GM12878 (cell line): ENCODE data around the gene ZNF766. TPM values are rescaled to one million over a fixed set of nuclear protein-coding genes. Genes with fewer than 3 reads are reported as not detected.

ENCODE experiments used
- ATAC-seq: fragments of 200-7000 bp; cut with Tn5 transposase; 3 replicates; pipeline ENCODE4 v1.9.1; 2020; ENCODE audit warnings: mild to moderate bottlenecking, moderate library complexity
- BruUV-seq: library from RNA; stranded (reverse); fragments of 400-500 nt; replicated peaks from 2 replicates; lab custom pipeline; 2021; lab: Mats Ljungman, UMichigan
- CTCF ChIA-PET: fragments of 300-600 bp; sonication (Branson Sonifier 250); formaldehyde crosslinking; extraction: SDS; loops from one replicate; lab custom pipeline; 2021; ENCODE audit warnings: inconsistent platforms; lab: Yijun Ruan, JAX
- POLR2A ChIA-PET: fragments of 350-600 bp; formaldehyde crosslinking; extraction: SDS; loops from one replicate; lab custom pipeline; 2021; ENCODE audit warnings: inconsistent platforms; lab: Charles Lee
- RAD21 ChIA-PET: fragments of 300-600 bp; sonication (Branson Sonifier 250); formaldehyde crosslinking; loops from one replicate; lab custom pipeline; 2023; ENCODE audit warnings: antibody characterized with exemption; ENCODE audit not compliant: unreplicated experiment; lab: Charles Lee
- SMC1A ChIA-PET: fragments of 300-600 bp; sonication (Branson Sonifier 250); formaldehyde crosslinking; loops from one replicate; lab custom pipeline; 2023; ENCODE audit not compliant: unreplicated experiment, uncharacterized antibody; lab: Charles Lee
- DNase-seq: peaks from one replicate; pipeline ENCODE4 v3.0.0-alpha.2; 2011; ENCODE audit warnings: low read depth, low spot score
- FAIRE-seq: peaks from 3 replicates; lab custom pipeline; 2011; peaks lifted over from hg19 to GRCh38; lab: Jason Lieb, UNC
- H2AFZ ChIP-seq: 2 replicates; pipeline ENCODE4 v1.6.0; 2011; ENCODE audit warnings: low read depth, low read length, control low read depth; ENCODE audit not compliant: control insufficient read depth
- H3K27ac ChIP-seq: 2 replicates; pipeline ENCODE4 v1.5.1; 2011; ENCODE audit warnings: control low read depth; ENCODE audit not compliant: control insufficient read depth, insufficient read depth
- H3K27me3 ChIP-seq, 2 experiments: replicated peaks in 1 of 2; 2 replicates each; pipeline versions ENCODE4 v1.6.0 to v1.6.1; 2011; ENCODE audit warnings: low read length in 1 of 2; ENCODE audit not compliant: control insufficient read depth in 2 of 2, insufficient read depth in 2 of 2
- H3K36me3 ChIP-seq, 2 experiments: 2 replicates each; pipeline ENCODE4 v1.5.1; 2011; ENCODE audit warnings: low read length in 1 of 2; ENCODE audit not compliant: control insufficient read depth in 2 of 2, insufficient read depth in 2 of 2
- H3K4me1 ChIP-seq: 2 replicates; pipeline ENCODE4 v1.6.1; 2011; ENCODE audit warnings: mild to moderate bottlenecking, low read length, moderate library complexity, mixed read lengths; ENCODE audit not compliant: control insufficient read depth, insufficient read depth
- H3K4me2 ChIP-seq: 2 replicates; pipeline ENCODE4 v1.6.0; 2011; ENCODE audit warnings: control low read depth; ENCODE audit not compliant: control insufficient read depth, insufficient read depth
- H3K4me3 ChIP-seq: fragments of 200-600 bp; sonication (generic); 2 replicates; pipeline ENCODE4 v1.5.1; 2016
- H3K79me2 ChIP-seq: 2 replicates; pipeline ENCODE4 v1.6.0; 2011; ENCODE audit warnings: low read length; ENCODE audit not compliant: control insufficient read depth, insufficient read depth
- H3K9ac ChIP-seq: 2 replicates; pipeline ENCODE4 v1.8.0; 2011; ENCODE audit warnings: low read length, control low read depth, mixed read lengths; ENCODE audit not compliant: control insufficient read depth, insufficient read depth
- H3K9me3 ChIP-seq: replicated peaks from 3 replicates; pipeline ENCODE4 v1.5.1; 2011; ENCODE audit warnings: mild to moderate bottlenecking, low read length; ENCODE audit not compliant: control insufficient read depth, insufficient read depth
- H4K20me1 ChIP-seq: 2 replicates; pipeline ENCODE4 v1.6.0; 2011; ENCODE audit not compliant: control insufficient read depth, insufficient read depth
- BACH1 ChIP-seq: fragments of 450-650 bp; IDR thresholded peaks from 2 replicates; pipeline ENCODE4 v1.6.1; 2017; ENCODE audit warnings: mild to moderate bottlenecking, borderline replicate concordance
- CHD2 ChIP-seq: IDR thresholded peaks from 2 replicates; pipeline ENCODE4 v1.6.1; 2011; ENCODE audit warnings: low read depth, low read length, improper control_type of control experiment, borderline replicate concordance
- ETV6 ChIP-seq, 2 experiments: fragments of 450-650 bp in 1 of 2; IDR thresholded peaks in 1 of 2; conservative IDR thresholded peaks in 1 of 2; 2 replicates each; pipeline ENCODE4 v1.6.1; 2014; ENCODE audit warnings: antibody characterized with exemption in 1 of 2, borderline replicate concordance in 1 of 2, low read depth in 1 of 2, mild to moderate bottlenecking in 1 of 2, moderate library complexity in 1 of 2
- HDAC2 ChIP-seq: fragments of 200-600 bp; sonication (generic); IDR thresholded peaks from 2 replicates; pipeline ENCODE4 v1.6.1; 2017
- HSF1 ChIP-seq: fragments of 150-350 bp; IDR thresholded peaks from 2 replicates; pipeline ENCODE4 v1.6.1; 2014; ENCODE audit warnings: mild to moderate bottlenecking, low read depth, low read length
- KAT2A ChIP-seq: conservative IDR thresholded peaks from 2 replicates; pipeline ENCODE4 v1.6.1; 2011; ENCODE audit warnings: low read depth, low read length; ENCODE audit not compliant: control insufficient read depth
- KLF5 ChIP-seq: fragments of 450-650 bp; IDR thresholded peaks from 2 replicates; pipeline ENCODE4 v1.6.1; 2014; ENCODE audit warnings: mild to moderate bottlenecking; ENCODE audit not compliant: partially characterized antibody
- NR2C2 ChIP-seq: IDR thresholded peaks from 2 replicates; pipeline ENCODE4 v1.6.1; 2011; ENCODE audit warnings: borderline replicate concordance, low read depth; ENCODE audit not compliant: control insufficient read depth, insufficient read length
- RELA ChIP-seq: fragments of 450-650 bp; IDR thresholded peaks from 2 replicates; pipeline ENCODE4 v1.8.0; 2014; ENCODE audit warnings: borderline replicate concordance; ENCODE audit not compliant: partially characterized antibody
- SMC3 ChIP-seq: IDR thresholded peaks from 2 replicates; pipeline ENCODE4 v1.6.1; 2011; ENCODE audit warnings: low read length, improper control_type of control experiment, borderline replicate concordance
- SREBF2 ChIP-seq: IDR thresholded peaks from 2 replicates; pipeline ENCODE4 v1.6.1; 2012; ENCODE audit warnings: mild to moderate bottlenecking, low read length
- WRNIP1 ChIP-seq: IDR thresholded peaks from 2 replicates; pipeline ENCODE4 v1.6.1; 2011; ENCODE audit warnings: low read depth, low read length, improper control_type of control experiment, borderline replicate concordance
- ZNF207 ChIP-seq: fragments of 450-650 bp; IDR thresholded peaks from 2 replicates; pipeline ENCODE4 v1.6.1; 2014; ENCODE audit warnings: antibody characterized with exemption, mild to moderate bottlenecking, borderline replicate concordance
- ZNF24 ChIP-seq: fragments of 450-650 bp; IDR thresholded peaks from 2 replicates; pipeline ENCODE4 v1.6.1; 2017; ENCODE audit warnings: antibody characterized with exemption, mild to moderate bottlenecking
- WGBS: methylation state at CpG from one replicate; pipeline ENCODE4 v1.1.6; 2016; ENCODE audit warnings: low lambda C conversion rate; ENCODE audit not compliant: insufficient replicate concordance, insufficient coverage; ENCODE audit errors: missing lambda C conversion rate; 5-methylcytosine and 5-hydroxymethylcytosine counted together
- in situ Hi-C: fragments of 300-500 bp; cut with MboI; formaldehyde crosslinking; loops from 9 replicates; pipeline ENCODE4 v1.14.3; 2018; ENCODE audit warnings: mixed read lengths
- intact Hi-C: fragments of 100-400 bp; cut with micrococcal nuclease; formaldehyde crosslinking; loops from one replicate; pipeline ENCODE4 v1.14.2; 2022; ENCODE audit not compliant: unreplicated experiment
- polyA plus RNA-seq, 11 experiments: library from polyadenylated mRNA; depleted of rRNA in 4 of 11; unstranded in 6 of 11; stranded (reverse) in 5 of 11; fragments of >200 nt; fragmentation: Nextera tagmentation in 4 of 11; fragmentation: Illumina TruSeq in 1 of 11; extraction: Ambion mirVana in 4 of 11; extraction: Trizol in 1 of 11; gene quantifications; 1 replicate in 1 of 11; 2 replicates in 10 of 11; pipeline versions ENCODE4 v1.2.1 to v1.2.3, GENCODE V29; 2011 to 2016; ENCODE audit warnings: inconsistent platforms in 2 of 11, missing spikeins in 2 of 11, low read depth in 1 of 11
- total RNA-seq, 4 experiments: library from RNA; depleted of rRNA in 3 of 4; stranded (reverse); fragments of >200 nt in 3 of 4; fragmentation: Illumina TruSeq in 1 of 4; extraction: Trizol in 1 of 4; gene quantifications; 2 replicates each; pipeline versions ENCODE4 v1.2.1 to v1.2.3, GENCODE V29; 2013 to 2021
- TF ChIP-seq, protein P1 (sequence below): fragments of 450-650 bp; IDR thresholded peaks from 2 replicates; pipeline ENCODE4 v1.6.1; 2016; ENCODE audit warnings: mild to moderate bottlenecking, moderate library complexity, borderline replicate concordance
- TF ChIP-seq, protein P2 (sequence below): fragments of 450-650 bp; IDR thresholded peaks from 2 replicates; pipeline ENCODE4 v1.6.1; 2017; ENCODE audit warnings: borderline replicate concordance

The ZNF766 gene
- total and polyA plus RNA-seq, 10 of the 15 experiments (the other 5 are each of a cell fraction or from before 2014, with no cell fraction given), result 7.2 to 20.0 (median 16.4) TPM

- TF ChIP-seq, protein P1, sequence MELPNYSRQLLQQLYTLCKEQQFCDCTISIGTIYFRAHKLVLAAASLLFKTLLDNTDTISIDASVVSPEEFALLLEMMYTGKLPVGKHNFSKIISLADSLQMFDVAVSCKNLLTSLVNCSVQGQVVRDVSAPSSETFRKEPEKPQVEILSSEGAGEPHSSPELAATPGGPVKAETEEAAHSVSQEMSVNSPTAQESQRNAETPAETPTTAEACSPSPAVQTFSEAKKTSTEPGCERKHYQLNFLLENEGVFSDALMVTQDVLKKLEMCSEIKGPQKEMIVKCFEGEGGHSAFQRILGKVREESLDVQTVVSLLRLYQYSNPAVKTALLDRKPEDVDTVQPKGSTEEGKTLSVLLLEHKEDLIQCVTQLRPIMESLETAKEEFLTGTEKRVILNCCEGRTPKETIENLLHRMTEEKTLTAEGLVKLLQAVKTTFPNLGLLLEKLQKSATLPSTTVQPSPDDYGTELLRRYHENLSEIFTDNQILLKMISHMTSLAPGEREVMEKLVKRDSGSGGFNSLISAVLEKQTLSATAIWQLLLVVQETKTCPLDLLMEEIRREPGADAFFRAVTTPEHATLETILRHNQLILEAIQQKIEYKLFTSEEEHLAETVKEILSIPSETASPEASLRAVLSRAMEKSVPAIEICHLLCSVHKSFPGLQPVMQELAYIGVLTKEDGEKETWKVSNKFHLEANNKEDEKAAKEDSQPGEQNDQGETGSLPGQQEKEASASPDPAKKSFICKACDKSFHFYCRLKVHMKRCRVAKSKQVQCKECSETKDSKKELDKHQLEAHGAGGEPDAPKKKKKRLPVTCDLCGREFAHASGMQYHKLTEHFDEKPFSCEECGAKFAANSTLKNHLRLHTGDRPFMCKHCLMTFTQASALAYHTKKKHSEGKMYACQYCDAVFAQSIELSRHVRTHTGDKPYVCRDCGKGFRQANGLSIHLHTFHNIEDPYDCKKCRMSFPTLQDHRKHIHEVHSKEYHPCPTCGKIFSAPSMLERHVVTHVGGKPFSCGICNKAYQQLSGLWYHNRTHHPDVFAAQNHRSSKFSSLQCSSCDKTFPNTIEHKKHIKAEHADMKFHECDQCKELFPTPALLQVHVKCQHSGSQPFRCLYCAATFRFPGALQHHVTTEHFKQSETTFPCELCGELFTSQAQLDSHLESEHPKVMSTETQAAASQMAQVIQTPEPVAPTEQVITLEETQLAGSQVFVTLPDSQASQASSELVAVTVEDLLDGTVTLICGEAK, result no peak
These were observed 8.1 kb downstream of the ZNF766 start (continued) for GRCh38 chr19:52277471-52277870.

DNA sequence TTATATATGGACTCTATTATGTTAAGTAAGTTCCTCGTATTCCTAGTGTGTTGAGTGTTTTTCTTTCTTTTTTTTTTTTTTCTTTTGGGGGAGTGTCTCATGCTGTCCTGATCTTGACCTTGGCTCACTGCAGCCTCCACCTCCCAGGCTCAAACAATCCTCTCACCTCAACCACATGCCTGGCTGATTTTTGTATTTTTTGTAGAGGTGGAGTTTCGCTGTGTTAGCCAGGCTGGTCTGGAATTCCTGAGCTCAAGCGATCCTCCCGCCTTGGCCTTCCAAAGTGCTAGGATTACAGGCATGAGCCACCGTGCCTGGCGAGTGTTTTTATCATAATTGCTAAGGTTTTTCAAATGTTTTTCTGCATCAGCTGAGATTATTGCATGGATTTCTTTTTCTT, 16.9 kb downstream of the ZNF766 start:
- Histone ChIP-seq H3K4me2 (no peak overlapping the region), H3K4me3 (no peak overlapping the region), H3K9ac (no peak overlapping the region), H3K27me3 (no peaks in the 10 kb centered on the region), H4K20me1 (no peaks in the 10 kb centered on the region), H2AFZ (no peak overlapping the region), H3K9me3 (peaks cover 20% of the 10 kb centered on the region; the same call in 2 of the 3 replicates), H3K79me2 (no peaks in the 10 kb centered on the region; the same call in 1 of the 2 replicates), H3K36me3 (peaks cover 16 to 38% of the 10 kb centered on the region in 2 experiments), H3K4me1 (no peaks in the 10 kb centered on the region), H3K27ac (no peak overlapping the region)
- WGBS, result 98% methylated on average over 6 of the region's 6 CpGs
- CTCF ChIA-PET, result interaction anchor here (0.7 kb wide), 1 partner anchor 11 kb away, joined by 3 read pairs; no protein-coding TSS in a partner anchor
- POLR2A ChIA-PET, result interaction anchor here (0.6 to 0.7 kb wide), 2 partner anchors 247 to 508 kb away, joined by 4 to 5 read pairs; no protein-coding TSS in a partner anchor
- intact Hi-C loops (no loop called here), in situ Hi-C loops (no loop called here)
- RAD21 ChIA-PET, result no interaction called here
- SMC1A ChIA-PET, result no interaction called here
- DNase-seq (no peak), FAIRE-seq (no peak), ATAC-seq (no peak)
- TF ChIP-seq ZNF207 (no peak), KLF5 (no peak), BACH1 (no peak), RELA (no peak), ETV6 (conservative IDR thresholded peaks at IDR 0.05 in 1 of 2, IDR thresholded peaks at IDR 0.05 in 1 of 2; ENCODE audit: borderline replicate concordance in 1 of 2, low read depth in 1 of 2) (no peak), NR2C2 (no peak), WRNIP1 (no peak), ZNF24 (no peak), CHD2 (no peak), SREBF2 (no peak), HDAC2 (no peak), HSF1 (no peak), KAT2A (no peak), SMC3 (no peak)
- TF ChIP-seq, protein P2, sequence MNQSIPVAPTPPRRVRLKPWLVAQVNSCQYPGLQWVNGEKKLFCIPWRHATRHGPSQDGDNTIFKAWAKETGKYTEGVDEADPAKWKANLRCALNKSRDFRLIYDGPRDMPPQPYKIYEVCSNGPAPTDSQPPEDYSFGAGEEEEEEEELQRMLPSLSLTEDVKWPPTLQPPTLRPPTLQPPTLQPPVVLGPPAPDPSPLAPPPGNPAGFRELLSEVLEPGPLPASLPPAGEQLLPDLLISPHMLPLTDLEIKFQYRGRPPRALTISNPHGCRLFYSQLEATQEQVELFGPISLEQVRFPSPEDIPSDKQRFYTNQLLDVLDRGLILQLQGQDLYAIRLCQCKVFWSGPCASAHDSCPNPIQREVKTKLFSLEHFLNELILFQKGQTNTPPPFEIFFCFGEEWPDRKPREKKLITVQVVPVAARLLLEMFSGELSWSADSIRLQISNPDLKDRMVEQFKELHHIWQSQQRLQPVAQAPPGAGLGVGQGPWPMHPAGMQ, result no peak
- BruUV-seq, result no TSS peak
